GF-D8 (cell line): ENCODE measurements around the gene STAU1.
"Not testable (repeated sequence)": the region's sequence is repeated elsewhere in the genome, so short reads cannot be mapped to it uniquely, and the experiment has no call there.

Source experiments
- DNase-seq: peaks from one replicate; lab custom pipeline; 2025; lab: John Stamatoyannopoulos, UW

The STAU1 gene

GRCh38 chr20:49118307-49118706 lies 69.8 kb downstream of the STAU1 start:
- DNase-seq: no peak

GRCh38 chr20:49115564-49115963 lies 72.6 kb downstream of the STAU1 start:
- DNase-seq: no peak

- DNase-seq: no peak
Observed at GRCh38 chr20:49112596-49113274, 75.4 kb downstream of the STAU1 start.

GRCh38 chr20:49110767-49111694 lies 77.1 kb downstream of the STAU1 start:
- DNase-seq: no peak

GRCh38 chr20:49106328-49106727 lies 81.8 kb downstream of the STAU1 start:
- no peak for DNase-seq

- not testable (repeated sequence) for DNase-seq
Observed at GRCh38 chr20:49104979-49105547, 83.1 kb downstream of the STAU1 start.

GRCh38 chr20:49104365-49104648 lies 83.8 kb downstream of the STAU1 start:
- DNase-seq: no peak

GRCh38 chr20:49103647-49104364 lies 84.3 kb downstream of the STAU1 start:
- no peak for DNase-seq

GRCh38 chr20:49103019-49103418 lies 85.1 kb downstream of the STAU1 start:
- no peak for DNase-seq

- DNase-seq: no peak
Observed at GRCh38 chr20:49100972-49101371, 87.2 kb downstream of the STAU1 start.

- DNase-seq: not testable (repeated sequence)
Observed at GRCh38 chr20:49100292-49100691, 87.8 kb downstream of the STAU1 start.

- no peak for DNase-seq
Observed at GRCh38 chr20:49099011-49099410, 89.1 kb downstream of the STAU1 start.

GRCh38 chr20:49098136-49098535 lies 90.0 kb downstream of the STAU1 start:
- no peak for DNase-seq

- no peak for DNase-seq
Observed at GRCh38 chr20:49097159-49097558, 91.0 kb downstream of the STAU1 start.

GRCh38 chr20:49096203-49096730 lies 91.9 kb downstream of the STAU1 start:
- no peak for DNase-seq

GRCh38 chr20:49091762-49092161 lies 96.4 kb downstream of the STAU1 start:
- DNase-seq: no peak

- DNase-seq: no peak
Observed at GRCh38 chr20:49091104-49091503, 97.0 kb downstream of the STAU1 start.

GRCh38 chr20:49082295-49082694 lies 105.8 kb downstream of the STAU1 start:
- not testable (repeated sequence) for DNase-seq

GRCh38 chr20:49078310-49078709 lies 109.8 kb downstream of the STAU1 start:
- DNase-seq: no peak

- DNase-seq: no peak
Observed at GRCh38 chr20:49074521-49074920, 113.6 kb downstream of the STAU1 start.
